Measurements from ENCODE around the gene RNF182. TPM values are rescaled to one million over a fixed set of nuclear protein-coding genes. Genes with fewer than 3 reads are reported as not detected.

The RNF182 gene
- total RNA-seq, 1 donor: 3.3 TPM

- Histone ChIP-seq H3K4me2 (ENCODE audit: insufficient read depth, low read length) (no peak overlapping the region), H4K20me1 (ENCODE audit: insufficient read depth, low read length) (no peaks in the 10 kb centered on the region), H3K4me1 (ENCODE audit: insufficient read depth, low read length) (no peaks in the 10 kb centered on the region), H3K27me3 (ENCODE audit: insufficient read depth, low read length) (peaks cover 4% of the 10 kb centered on the region), H3K36me3 (ENCODE audit: insufficient read depth, low read length) (no peaks in the 10 kb centered on the region), H3K9me3 (ENCODE audit: low read depth, low read length) (no peaks in the 10 kb centered on the region), H3K79me2 (ENCODE audit: insufficient read depth, low read length) (no peaks in the 10 kb centered on the region), H3K4me3 (ENCODE audit: insufficient read depth, low read length) (no peak overlapping the region), H3K27ac (ENCODE audit: low read depth, low read length) (no peak overlapping the region), H2AFZ (ENCODE audit: low read length) (no peak overlapping the region)
- no peak for DNase-seq (ENCODE audit: insufficient read length, low spot score, missing footprints)
- no peak for TF ChIP-seq CTCF (IDR thresholded peaks at IDR 0.05; ENCODE audit: extremely low read depth, low read depth, low read length)
These were observed 11.3 kb upstream of the RNF182 start for GRCh38 chr6:13913226-13914001.

GRCh38 chr6:13914351-13914750, 10.4 kb upstream of the RNF182 start:
- Histone ChIP-seq H3K4me2 (ENCODE audit: insufficient read depth, low read length) (no peak overlapping the region), H3K4me3 (ENCODE audit: insufficient read depth, low read length) (no peak overlapping the region), H3K4me1 (ENCODE audit: insufficient read depth, low read length) (no peaks in the 10 kb centered on the region), H3K27ac (ENCODE audit: low read depth, low read length) (no peak overlapping the region), H3K79me2 (ENCODE audit: insufficient read depth, low read length) (no peaks in the 10 kb centered on the region), H3K36me3 (ENCODE audit: insufficient read depth, low read length) (no peaks in the 10 kb centered on the region), H4K20me1 (ENCODE audit: insufficient read depth, low read length) (no peaks in the 10 kb centered on the region), H3K9me3 (ENCODE audit: low read depth, low read length) (no peaks in the 10 kb centered on the region), H3K27me3 (ENCODE audit: insufficient read depth, low read length) (peaks cover 4% of the 10 kb centered on the region), H2AFZ (ENCODE audit: low read length) (no peak overlapping the region)
- no peak for TF ChIP-seq CTCF (IDR thresholded peaks at IDR 0.05; ENCODE audit: extremely low read depth, low read depth, low read length)
- DNase-seq (ENCODE audit: insufficient read length, low spot score, missing footprints): no peak

- no peak overlapping the region for H3K4me3 ChIP-seq (ENCODE audit: insufficient read depth, low read length)
- H3K27me3 ChIP-seq (ENCODE audit: insufficient read depth, low read length): peaks cover 4% of the 10 kb centered on the region
- H3K4me1 ChIP-seq (ENCODE audit: insufficient read depth, low read length): no peaks in the 10 kb centered on the region
- DNase-seq (ENCODE audit: insufficient read length, low spot score, missing footprints): no peak
- no peaks in the 10 kb centered on the region for H3K9me3 ChIP-seq (ENCODE audit: low read depth, low read length)
- H4K20me1 ChIP-seq (ENCODE audit: insufficient read depth, low read length): no peaks in the 10 kb centered on the region
- no peak overlapping the region for H3K4me2 ChIP-seq (ENCODE audit: insufficient read depth, low read length)
- no peak for TF ChIP-seq CTCF (IDR thresholded peaks at IDR 0.05; ENCODE audit: extremely low read depth, low read depth, low read length)
- H3K36me3 ChIP-seq (ENCODE audit: insufficient read depth, low read length): no peaks in the 10 kb centered on the region
- no peak overlapping the region for H3K27ac ChIP-seq (ENCODE audit: low read depth, low read length)
- no peaks in the 10 kb centered on the region for H3K79me2 ChIP-seq (ENCODE audit: insufficient read depth, low read length)
- H2AFZ ChIP-seq (ENCODE audit: low read length): no peak overlapping the region
These were observed 9.1 kb upstream of the RNF182 start for GRCh38 chr6:13915561-13916229.

- TF ChIP-seq CTCF (IDR thresholded peaks at IDR 0.05; ENCODE audit: extremely low read depth, low read depth, low read length): no peak
- Histone ChIP-seq H3K9me3 (ENCODE audit: low read depth, low read length) (no peaks in the 10 kb centered on the region), H3K27me3 (ENCODE audit: insufficient read depth, low read length) (peaks cover 4% of the 10 kb centered on the region), H3K4me3 (ENCODE audit: insufficient read depth, low read length) (no peak overlapping the region), H3K4me1 (ENCODE audit: insufficient read depth, low read length) (no peaks in the 10 kb centered on the region), H3K27ac (ENCODE audit: low read depth, low read length) (no peak overlapping the region), H4K20me1 (ENCODE audit: insufficient read depth, low read length) (no peaks in the 10 kb centered on the region), H2AFZ (ENCODE audit: low read length) (no peak overlapping the region), H3K79me2 (ENCODE audit: insufficient read depth, low read length) (no peaks in the 10 kb centered on the region), H3K4me2 (ENCODE audit: insufficient read depth, low read length) (no peak overlapping the region), H3K36me3 (ENCODE audit: insufficient read depth, low read length) (no peaks in the 10 kb centered on the region)
- no peak for DNase-seq (ENCODE audit: insufficient read length, low spot score, missing footprints)
These were observed 8.4 kb upstream of the RNF182 start for GRCh38 chr6:13916230-13916944.
